DOHH2 (cell line): ENCODE data around the gene RBM20.

Experiments
- H3F3A ChIP-seq: fragments of 200-600 bp; sonication (generic), shearing (Covaris generic); 2 replicates; pipeline ENCODE4 v1.6.0; 2016; ENCODE audit warnings: antibody characterized with exemption, mild to moderate bottlenecking; ENCODE audit not compliant: control insufficient read depth, insufficient read depth
- H3K27ac ChIP-seq: fragments of 200-600 bp; sonication (generic); 2 replicates; pipeline ENCODE4 v1.5.1; 2014; ENCODE audit warnings: low read depth, mild to moderate bottlenecking, low read length, moderate library complexity
- H3K27me3 ChIP-seq: fragments of 200-600 bp; sonication (generic); 2 replicates; pipeline ENCODE4 v1.6.1; 2014; ENCODE audit warnings: mild to moderate bottlenecking, low read length, mixed read lengths; ENCODE audit not compliant: control insufficient read depth
- H3K36me3 ChIP-seq: fragments of 200-600 bp; sonication (generic); 2 replicates; pipeline ENCODE4 v1.6.1; 2014; ENCODE audit warnings: mild to moderate bottlenecking, low read length, moderate library complexity, mixed read lengths; ENCODE audit not compliant: control insufficient read depth
- H3K4me1 ChIP-seq: fragments of 200-600 bp; sonication (generic); 2 replicates; pipeline ENCODE4 v1.6.1; 2014; ENCODE audit warnings: mild to moderate bottlenecking, low read length, mixed read lengths; ENCODE audit not compliant: control insufficient read depth
- H3K4me2 ChIP-seq: fragments of 200-600 bp; sonication (generic); 2 replicates; pipeline ENCODE4 v1.6.0; 2014; ENCODE audit warnings: mild to moderate bottlenecking, low read length, moderate library complexity
- H3K4me3 ChIP-seq: fragments of 200-600 bp; sonication (generic); 2 replicates; pipeline ENCODE4 v1.5.1; 2014; ENCODE audit warnings: mild to moderate bottlenecking, low read length, mixed read lengths
- H3K79me2 ChIP-seq: fragments of 200-600 bp; sonication (generic); 2 replicates; pipeline ENCODE4 v1.6.1; 2014; ENCODE audit warnings: mild to moderate bottlenecking, low read length, mixed read lengths; ENCODE audit not compliant: control insufficient read depth
- H3K9me2 ChIP-seq: fragments of 200-600 bp; sonication (generic); replicated peaks from 2 replicates; pipeline ENCODE4 v1.6.1; 2014; ENCODE audit warnings: mild to moderate bottlenecking, low read length, mixed read lengths; ENCODE audit not compliant: control insufficient read depth
- H3K9me3 ChIP-seq: fragments of 200-600 bp; sonication (generic); 2 replicates; pipeline ENCODE4 v1.6.1; 2014; ENCODE audit warnings: antibody characterized with exemption, low read length, mixed read lengths; ENCODE audit not compliant: control insufficient read depth, insufficient read depth
- H4K20me1 ChIP-seq: fragments of 200-600 bp; sonication (generic); 2 replicates; pipeline ENCODE4 v1.6.0; 2014; ENCODE audit warnings: low read depth, mild to moderate bottlenecking, antibody characterized with exemption, low read length, moderate library complexity; ENCODE audit not compliant: control insufficient read depth, insufficient read depth
- EZH2phosphoT487 ChIP-seq: fragments of 200-600 bp; sonication (generic); IDR thresholded peaks from 2 replicates; pipeline ENCODE4 v1.6.1; 2017; ENCODE audit warnings: borderline replicate concordance, mild to moderate bottlenecking, antibody characterized with exemption, low read length, moderate library complexity, mixed read lengths
- TF ChIP-seq, protein P1 (sequence below): fragments of 200-600 bp; sonication (generic); IDR thresholded peaks from one replicate; pipeline ENCODE4 v1.5.1; 2014; ENCODE audit warnings: antibody characterized with exemption, mild to moderate bottlenecking, low read depth, low read length; ENCODE audit not compliant: poor library complexity, severe bottlenecking

RBM20 gene

DNA sequence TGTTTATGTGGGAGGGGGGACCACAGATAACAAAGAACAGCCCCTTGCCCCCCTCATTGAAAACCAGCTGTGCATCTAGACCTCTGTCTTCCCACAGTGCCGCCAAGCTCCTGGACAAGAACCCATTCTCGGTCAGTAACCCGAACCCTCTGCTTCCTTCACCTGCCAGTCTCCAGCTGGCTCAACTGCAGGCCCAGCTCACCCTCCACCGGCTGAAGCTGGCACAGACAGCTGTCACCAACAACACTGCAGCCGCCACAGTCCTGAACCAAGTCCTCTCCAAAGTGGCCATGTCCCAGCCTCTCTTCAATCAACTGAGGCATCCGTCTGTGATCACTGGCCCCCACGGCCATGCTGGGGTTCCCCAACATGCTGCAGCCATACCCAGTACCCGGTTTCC is 136.6 kb downstream of the RBM20 start:
- no peaks in the 10 kb centered on the region for H3K36me3 ChIP-seq
- no peaks in the 10 kb centered on the region for H3F3A ChIP-seq
- no peaks in the 10 kb centered on the region for H3K79me2 ChIP-seq
- H4K20me1 ChIP-seq: no peaks in the 10 kb centered on the region
- H3K9me2 ChIP-seq: no peaks in the 10 kb centered on the region
- peaks cover 11% of the 10 kb centered on the region for H3K27me3 ChIP-seq
- H3K4me3 ChIP-seq: no peak overlapping the region
- H3K4me2 ChIP-seq: no peak overlapping the region
- H3K27ac ChIP-seq: no peak overlapping the region
- H3K4me1 ChIP-seq: no peaks in the 10 kb centered on the region
- TF ChIP-seq EZH2phosphoT487: no peak
- TF ChIP-seq, protein P1, sequence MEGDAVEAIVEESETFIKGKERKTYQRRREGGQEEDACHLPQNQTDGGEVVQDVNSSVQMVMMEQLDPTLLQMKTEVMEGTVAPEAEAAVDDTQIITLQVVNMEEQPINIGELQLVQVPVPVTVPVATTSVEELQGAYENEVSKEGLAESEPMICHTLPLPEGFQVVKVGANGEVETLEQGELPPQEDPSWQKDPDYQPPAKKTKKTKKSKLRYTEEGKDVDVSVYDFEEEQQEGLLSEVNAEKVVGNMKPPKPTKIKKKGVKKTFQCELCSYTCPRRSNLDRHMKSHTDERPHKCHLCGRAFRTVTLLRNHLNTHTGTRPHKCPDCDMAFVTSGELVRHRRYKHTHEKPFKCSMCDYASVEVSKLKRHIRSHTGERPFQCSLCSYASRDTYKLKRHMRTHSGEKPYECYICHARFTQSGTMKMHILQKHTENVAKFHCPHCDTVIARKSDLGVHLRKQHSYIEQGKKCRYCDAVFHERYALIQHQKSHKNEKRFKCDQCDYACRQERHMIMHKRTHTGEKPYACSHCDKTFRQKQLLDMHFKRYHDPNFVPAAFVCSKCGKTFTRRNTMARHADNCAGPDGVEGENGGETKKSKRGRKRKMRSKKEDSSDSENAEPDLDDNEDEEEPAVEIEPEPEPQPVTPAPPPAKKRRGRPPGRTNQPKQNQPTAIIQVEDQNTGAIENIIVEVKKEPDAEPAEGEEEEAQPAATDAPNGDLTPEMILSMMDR: no peak
- H3K9me3 ChIP-seq: no peaks in the 10 kb centered on the region

DNA sequence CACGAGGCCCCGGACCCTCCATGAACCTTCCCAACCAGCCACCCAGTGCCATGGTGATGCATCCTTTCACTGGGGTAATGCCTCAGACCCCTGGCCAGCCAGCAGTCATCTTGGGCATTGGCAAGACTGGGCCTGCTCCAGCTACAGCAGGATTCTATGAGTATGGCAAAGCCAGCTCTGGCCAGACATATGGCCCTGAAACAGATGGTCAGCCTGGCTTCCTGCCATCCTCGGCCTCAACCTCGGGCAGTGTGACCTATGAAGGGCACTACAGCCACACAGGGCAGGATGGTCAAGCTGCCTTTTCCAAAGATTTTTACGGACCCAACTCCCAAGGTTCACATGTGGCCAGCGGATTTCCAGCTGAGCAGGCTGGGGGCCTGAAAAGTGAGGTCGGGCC is 137.0 kb downstream of the RBM20 start:
- H3K9me3 ChIP-seq: no peaks in the 10 kb centered on the region
- no peak overlapping the region for H3K4me2 ChIP-seq
- H3F3A ChIP-seq: no peaks in the 10 kb centered on the region
- no peaks in the 10 kb centered on the region for H3K9me2 ChIP-seq
- no peak overlapping the region for H3K27ac ChIP-seq
- H3K4me1 ChIP-seq: no peaks in the 10 kb centered on the region
- TF ChIP-seq, protein P1: no peak
- no peak for TF ChIP-seq EZH2phosphoT487
- no peaks in the 10 kb centered on the region for H3K36me3 ChIP-seq
- H3K27me3 ChIP-seq: peaks cover 11% of the 10 kb centered on the region
- H3K79me2 ChIP-seq: no peaks in the 10 kb centered on the region
- no peaks in the 10 kb centered on the region for H4K20me1 ChIP-seq
- no peak overlapping the region for H3K4me3 ChIP-seq

GRCh38 chr10:110782616-110783015 is 138.5 kb downstream of the RBM20 start:
- H3K9me2 ChIP-seq: no peaks in the 10 kb centered on the region
- H3K4me2 ChIP-seq: no peak overlapping the region
- H3K79me2 ChIP-seq: no peaks in the 10 kb centered on the region
- H3K36me3 ChIP-seq: no peaks in the 10 kb centered on the region
- H3K27me3 ChIP-seq: peaks cover 11% of the 10 kb centered on the region
- H3K27ac ChIP-seq: no peak overlapping the region
- H4K20me1 ChIP-seq: no peaks in the 10 kb centered on the region
- H3K9me3 ChIP-seq: no peaks in the 10 kb centered on the region
- no peaks in the 10 kb centered on the region for H3F3A ChIP-seq
- TF ChIP-seq, protein P1: no peak
- TF ChIP-seq EZH2phosphoT487: no peak
- no peak overlapping the region for H3K4me3 ChIP-seq
- H3K4me1 ChIP-seq: no peaks in the 10 kb centered on the region

GRCh38 chr10:110783509-110784107 is 139.5 kb downstream of the RBM20 start:
- Histone ChIP-seq H3K9me2 (no peaks in the 10 kb centered on the region), H3K4me1 (no peaks in the 10 kb centered on the region), H4K20me1 (no peaks in the 10 kb centered on the region), H3K27ac (no peak overlapping the region), H3K4me2 (no peak overlapping the region), H3K79me2 (no peaks in the 10 kb centered on the region), H3F3A (no peaks in the 10 kb centered on the region), H3K36me3 (no peaks in the 10 kb centered on the region), H3K4me3 (no peak overlapping the region), H3K9me3 (no peaks in the 10 kb centered on the region), H3K27me3 (peaks cover 5% of the 10 kb centered on the region)
- TF ChIP-seq, protein P1: no peak
- no peak for TF ChIP-seq EZH2phosphoT487
